Activated CD4-positive, alpha-beta T cell treated with anti-CD3 and anti-CD28 coated beads, Interleukin-2, amount 50 U/mL, for 48 hours (primary cell): ENCODE data around the gene NAXE.
"Not testable (repeated sequence)": the region's sequence is repeated elsewhere in the genome, so short reads cannot be mapped to it uniquely, and the experiment has no call there.

Source experiments
- DNase-seq, 2 experiments: peaks; one replicate each; pipeline ENCODE4 v3.0.0-alpha.2; 2020

NAXE gene

DNA sequence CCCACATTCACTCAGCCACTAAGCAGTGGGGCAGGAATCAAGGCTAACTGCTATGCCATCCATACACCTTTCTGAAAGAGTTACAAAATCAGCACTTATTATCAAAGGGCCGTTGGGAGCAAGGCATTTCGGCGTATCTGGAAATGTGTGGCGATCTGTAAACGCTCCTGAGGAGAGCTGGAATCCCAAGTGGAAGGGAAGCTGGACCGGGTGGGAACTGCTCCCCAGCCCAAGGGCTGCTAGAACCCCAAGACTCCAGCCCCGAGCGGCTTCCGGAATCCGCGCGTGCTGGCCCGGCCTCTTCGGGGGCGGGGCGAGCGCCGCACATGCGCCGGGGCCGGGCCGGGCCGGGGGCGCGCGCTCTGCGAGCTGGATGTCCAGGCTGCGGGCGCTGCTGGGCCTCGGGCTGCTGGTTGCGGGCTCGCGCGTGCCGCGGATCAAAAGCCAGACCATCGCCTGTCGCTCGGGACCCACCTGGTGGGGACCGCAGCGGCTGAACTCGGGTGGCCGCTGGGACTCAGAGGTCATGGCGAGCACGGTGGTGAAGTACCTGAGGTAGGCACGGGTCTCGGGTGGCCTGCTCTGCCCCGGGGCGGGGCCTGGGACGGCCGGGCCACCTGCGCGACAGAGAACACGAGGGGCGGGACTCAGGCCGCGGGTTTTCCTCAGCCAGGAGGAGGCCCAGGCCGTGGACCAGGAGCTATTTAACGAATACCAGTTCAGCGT, at the start of gene NAXE:
Gene NAXE (plus strand): TSS at position 345 of the 726 bp plus-strand sequence. CDS start 29 bp downstream, at position 374.
- peak; percentile 73 to 75 for DNase-seq

DNA sequence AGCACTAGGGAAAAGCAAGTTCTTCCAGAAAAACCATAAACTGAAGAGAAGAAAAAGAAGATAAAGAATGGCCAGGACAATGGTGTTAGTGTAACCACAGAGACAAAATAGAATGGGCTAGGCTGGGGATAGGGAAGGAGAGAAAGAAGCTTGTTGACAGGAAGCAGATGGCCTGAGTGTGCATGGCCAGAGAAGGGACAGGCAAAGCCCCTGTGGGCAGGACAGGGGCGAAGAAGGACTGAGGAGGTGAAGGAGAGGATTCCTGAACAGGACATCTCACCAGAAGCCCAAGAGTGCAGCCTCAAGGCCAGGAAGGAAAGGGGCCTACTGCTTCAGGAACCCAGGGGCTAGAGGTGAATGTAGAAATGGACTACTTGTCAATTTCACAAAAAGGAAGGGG, 48.5 kb upstream of the NAXE start:
- no peak for DNase-seq

DNA sequence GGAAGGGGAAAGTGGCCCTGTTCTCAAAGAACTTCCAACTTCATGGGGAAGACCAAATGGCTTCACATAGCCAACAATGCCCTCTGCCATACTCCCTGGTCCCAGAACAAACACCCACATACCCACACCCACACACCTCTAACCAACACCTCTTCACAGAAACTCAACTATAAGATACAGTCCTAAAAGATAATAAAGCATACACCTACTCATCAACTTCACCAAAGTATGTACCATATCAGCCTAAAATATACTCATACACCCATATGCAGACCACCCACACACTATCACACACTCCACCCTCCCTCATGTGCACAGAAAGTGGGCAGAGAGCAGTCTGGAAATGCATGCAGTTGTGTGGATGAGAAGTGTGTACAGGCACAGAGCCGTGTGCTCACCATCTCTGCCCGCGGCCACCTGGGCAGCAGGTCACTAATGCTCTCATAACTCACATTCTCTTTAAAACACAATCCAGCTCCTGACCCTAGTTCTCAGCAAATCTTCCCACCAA, 46.9 kb upstream of the NAXE start:
- DNase-seq, result no peak

DNA sequence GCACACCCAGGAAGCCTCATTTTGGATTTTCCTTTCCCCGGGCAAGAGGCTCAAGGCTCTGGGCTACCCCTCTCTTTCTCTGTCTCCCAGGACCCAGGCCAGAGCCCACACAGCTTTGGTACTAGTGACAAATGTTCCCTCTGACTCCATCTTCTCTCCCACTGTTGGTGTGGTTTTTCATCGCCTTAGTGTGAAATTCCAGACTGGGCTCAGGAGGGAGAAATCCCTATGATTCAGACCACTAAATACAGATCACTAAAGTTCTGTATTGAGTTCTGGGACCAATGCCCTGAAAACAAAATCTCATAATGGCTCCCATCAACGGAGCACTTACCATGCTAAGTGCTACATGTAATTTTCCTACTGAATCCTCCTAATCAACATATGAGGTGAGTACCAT, 45.3 kb upstream of the NAXE start:
- no peak for DNase-seq

DNA sequence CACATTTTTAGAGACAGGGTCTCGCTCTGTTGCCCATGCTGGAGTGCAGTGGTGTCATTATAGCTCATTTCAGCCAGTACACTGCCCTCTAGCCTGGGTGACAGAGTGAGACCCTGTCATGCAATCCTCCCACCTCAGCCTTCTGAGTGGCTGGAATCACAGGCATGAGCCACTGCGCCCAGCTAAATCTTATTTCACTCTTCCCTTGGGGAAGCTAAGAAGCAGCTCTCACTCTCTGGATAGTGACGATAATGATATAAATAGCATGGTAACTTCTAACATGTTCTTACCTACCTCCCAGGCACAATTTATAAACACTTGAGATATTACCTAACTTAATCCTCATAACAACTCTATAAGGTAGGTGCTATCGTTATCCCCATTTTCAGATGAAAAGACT, 44.1 kb upstream of the NAXE start:
- DNase-seq, result no peak

GRCh38 chr1:156547982-156548381, 43.6 kb upstream of the NAXE start:
- no peak for DNase-seq

DNA sequence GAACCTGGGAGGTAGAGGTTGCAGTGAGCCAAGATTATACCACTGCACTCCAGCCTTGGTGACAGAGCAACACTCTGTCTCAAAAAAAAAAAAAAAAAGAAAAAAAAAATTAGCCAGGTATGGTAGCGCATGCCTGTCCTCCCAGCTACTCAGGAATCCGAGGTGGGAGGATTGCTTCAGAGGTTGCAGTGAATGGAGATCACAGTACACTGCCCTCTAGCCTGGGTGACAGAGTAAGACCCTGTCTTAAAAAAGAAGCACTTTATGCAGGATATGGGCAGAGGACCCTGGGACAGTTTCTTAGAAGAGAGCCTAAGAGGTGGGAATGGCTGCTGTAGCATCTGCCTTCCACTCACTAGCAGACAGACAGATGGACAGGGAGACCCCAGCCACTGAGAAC, 42.2 kb upstream of the NAXE start:
- no peak for DNase-seq

GRCh38 chr1:156549831-156550230, 41.7 kb upstream of the NAXE start:
- no peak for DNase-seq

- DNase-seq, result no peak
Measured at GRCh38 chr1:156550346-156550745, 41.2 kb upstream of the NAXE start.

GRCh38 chr1:156551066-156551643, 40.4 kb upstream of the NAXE start:
- no peak for DNase-seq

DNA sequence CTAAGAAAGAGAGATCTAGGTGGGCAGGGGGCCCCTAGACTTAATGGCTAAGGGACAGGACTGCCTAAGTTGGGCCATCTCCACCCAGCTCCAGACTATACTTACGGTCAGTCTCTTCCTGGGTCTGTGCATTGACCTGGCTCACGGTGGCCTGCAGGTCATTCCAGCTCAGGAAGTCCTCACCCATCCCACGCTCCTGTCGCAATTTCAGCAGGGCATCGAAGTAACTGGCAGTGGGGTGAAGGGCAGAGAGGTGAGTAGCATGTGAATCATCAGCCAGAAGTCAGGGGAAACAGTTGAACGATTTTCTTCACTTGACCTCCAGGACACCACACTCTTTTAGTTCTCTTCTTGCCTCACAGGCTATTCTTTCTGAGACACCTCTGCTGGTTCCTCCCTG, 39.7 kb upstream of the NAXE start:
- no peak for DNase-seq

DNA sequence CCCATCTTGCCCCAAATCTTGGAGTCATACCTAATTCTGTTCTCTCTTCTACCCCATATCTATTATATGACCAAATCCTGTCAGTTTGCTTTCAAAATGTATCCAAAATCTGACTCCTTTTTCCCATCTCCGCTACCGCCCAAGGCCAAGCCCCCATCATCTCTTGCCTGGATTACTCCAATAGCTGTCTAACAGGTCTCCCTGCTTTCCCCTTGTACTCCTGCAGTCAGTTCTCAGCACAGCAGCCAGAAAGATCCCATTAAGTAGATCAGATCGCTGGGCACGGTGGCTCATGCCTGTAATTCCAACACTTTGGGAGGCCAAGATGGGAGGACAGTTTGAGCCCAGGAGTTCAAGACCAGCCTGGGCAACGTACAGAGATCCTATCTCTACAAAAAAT, 39.1 kb upstream of the NAXE start:
- DNase-seq, result no peak

- not testable (repeated sequence) for DNase-seq
Measured at GRCh38 chr1:156552937-156553336, 38.6 kb upstream of the NAXE start.

- DNase-seq, result no peak
Measured at GRCh38 chr1:156553860-156554485, 37.6 kb upstream of the NAXE start.

- DNase-seq, result no peak
Measured at GRCh38 chr1:156554971-156555370, 36.6 kb upstream of the NAXE start.

- no peak for DNase-seq
Measured at GRCh38 chr1:156555715-156556114, 35.9 kb upstream of the NAXE start.

- no peak for DNase-seq
Measured at GRCh38 chr1:156556354-156556753, 35.2 kb upstream of the NAXE start.

DNA sequence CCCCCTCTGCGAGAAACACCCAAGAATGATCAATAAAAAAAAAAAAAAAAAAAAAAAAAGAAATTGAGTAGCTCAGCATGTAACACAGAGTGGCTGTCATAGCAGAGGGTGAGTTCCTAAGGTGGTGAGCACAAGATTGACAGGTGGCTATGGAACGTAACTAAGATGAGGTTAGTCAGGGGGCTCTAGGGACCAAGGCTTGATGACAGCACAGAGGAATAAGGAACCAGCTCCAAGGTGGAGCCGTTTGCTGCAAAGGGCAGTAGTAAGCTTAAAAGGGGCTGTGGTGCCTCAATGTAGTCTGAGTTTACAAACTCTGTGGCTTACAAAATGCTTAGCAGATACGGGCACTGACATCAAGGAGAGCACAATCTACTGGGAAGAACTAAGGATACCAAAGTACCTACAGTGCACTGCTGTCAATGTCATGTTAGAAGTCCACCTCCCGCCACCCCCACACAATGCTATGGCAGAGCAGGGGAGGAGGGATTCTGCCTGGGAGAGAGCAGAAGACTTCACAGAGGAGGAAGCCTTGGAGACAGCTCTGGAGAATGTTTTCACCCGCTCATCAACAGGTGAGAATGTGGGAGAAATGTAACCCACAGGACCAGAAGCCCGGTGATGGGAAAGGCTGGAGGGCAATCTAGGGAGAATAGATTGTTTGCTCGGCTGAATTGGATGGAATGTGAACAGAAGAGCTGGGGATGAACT, 32.3 kb upstream of the NAXE start:
- DNase-seq, result no peak

DNA sequence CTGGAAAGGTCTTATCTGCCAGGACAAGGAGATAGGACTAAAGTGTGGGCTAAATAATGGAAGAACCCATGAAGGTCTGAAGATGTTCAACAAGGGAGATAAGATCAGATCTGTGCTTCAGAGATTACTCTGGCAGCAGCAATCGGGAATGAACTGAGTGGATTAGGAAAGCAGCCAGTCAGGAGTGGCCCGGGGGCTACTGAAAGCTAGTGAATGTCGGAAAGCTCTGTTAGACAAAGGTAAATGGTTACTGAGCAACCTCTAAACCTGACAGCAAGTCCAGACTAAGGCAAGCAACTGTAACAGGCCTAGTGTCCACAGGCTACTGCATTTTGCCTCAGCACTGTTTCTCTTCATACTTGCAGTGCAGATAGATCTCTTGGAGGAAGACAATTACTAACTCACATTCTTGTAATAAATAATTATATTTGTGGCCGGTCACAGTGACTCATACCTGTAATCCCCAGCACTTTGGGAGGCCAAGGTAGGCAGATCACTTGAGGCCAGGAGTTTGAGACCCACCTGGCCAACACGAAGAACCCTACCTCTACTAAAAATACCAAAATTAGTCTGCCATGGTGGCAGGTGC, 31.7 kb upstream of the NAXE start:
- no peak for DNase-seq

DNA sequence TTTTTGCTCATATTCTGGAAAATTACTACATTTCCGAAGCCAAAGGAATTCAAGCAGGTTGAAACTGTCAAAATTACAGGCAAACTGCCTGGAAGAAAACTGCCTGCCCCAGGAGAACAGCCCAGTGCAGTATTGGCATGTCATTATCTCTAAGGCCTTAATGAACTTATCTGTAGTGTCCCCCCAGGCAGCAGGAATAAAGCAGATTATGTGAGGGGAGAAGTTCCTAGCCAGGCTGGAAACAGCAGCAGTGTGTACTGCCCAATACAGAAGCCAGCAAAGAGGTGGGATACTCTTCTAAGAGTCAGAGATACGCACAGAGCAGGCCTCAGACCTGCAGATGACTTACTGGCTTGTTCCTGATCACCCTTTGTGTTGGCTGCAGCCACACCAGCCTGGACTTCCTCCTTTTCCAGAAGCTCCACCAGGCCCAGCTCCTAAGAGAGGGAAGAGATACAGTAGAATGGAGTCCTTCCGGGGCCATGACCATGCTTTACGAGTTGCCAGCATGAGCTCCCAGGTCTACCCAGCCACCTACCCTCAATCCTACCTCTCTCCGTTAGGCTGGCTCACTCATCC, 30.9 kb upstream of the NAXE start:
- no peak for DNase-seq

DNA sequence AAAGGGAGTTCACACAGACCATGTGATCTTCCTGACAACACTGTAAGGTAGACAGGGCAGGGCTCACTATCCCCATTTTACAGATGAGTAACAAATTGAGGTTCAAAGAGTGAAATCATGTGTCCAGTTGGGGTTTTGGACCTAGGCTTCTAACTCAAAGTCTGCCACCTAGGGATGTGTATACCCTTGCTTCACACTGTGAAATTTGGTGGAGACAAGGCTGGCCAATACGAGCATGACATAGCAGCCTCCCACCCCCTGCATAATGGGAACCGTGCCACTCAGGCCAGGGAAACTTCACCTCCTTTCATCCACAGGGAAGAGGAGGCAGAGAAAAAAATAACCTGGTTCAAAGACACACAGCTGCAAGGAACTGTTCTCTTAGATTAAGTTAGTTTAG, 26.1 kb upstream of the NAXE start:
- DNase-seq, result no peak

- no peak for DNase-seq
Measured at GRCh38 chr1:156566436-156566835, 25.1 kb upstream of the NAXE start.
